PC-9 (cell line): Measurements from ENCODE around the gene SIX4.

Experiments used
- EZH2 ChIP-seq: fragments of 200-600 bp; sonication (generic); IDR thresholded peaks from 2 replicates; pipeline ENCODE4 v1.8.0; 2017; ENCODE audit warnings: antibody characterized with exemption, low read depth
- TF ChIP-seq, protein P1 (sequence below): fragments of 200-600 bp; sonication (generic); conservative IDR thresholded peaks from 2 replicates; pipeline ENCODE4 v1.6.1; 2017; ENCODE audit warnings: mixed run types, antibody characterized with exemption, mild to moderate bottlenecking, moderate library complexity

DNA sequence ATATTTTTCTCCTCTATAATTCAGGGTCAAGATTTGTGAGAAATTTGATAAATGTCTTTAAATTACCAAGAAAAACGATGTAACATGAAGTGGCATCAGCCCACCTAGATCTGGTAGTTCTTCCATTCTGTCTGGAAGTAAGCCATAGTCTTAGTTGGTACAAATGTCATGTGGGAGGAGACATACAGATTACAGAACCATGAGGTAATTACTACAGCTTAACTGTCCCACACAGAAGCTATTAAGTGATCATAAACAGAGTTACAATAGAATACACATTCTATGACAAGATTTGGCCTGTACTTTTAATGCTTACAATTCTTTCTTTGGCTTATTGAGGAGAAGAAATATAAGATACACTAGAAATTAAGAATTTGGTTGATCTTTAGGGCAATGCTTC lies 61.2 kb downstream of the SIX4 start:
- TF ChIP-seq, protein P1, sequence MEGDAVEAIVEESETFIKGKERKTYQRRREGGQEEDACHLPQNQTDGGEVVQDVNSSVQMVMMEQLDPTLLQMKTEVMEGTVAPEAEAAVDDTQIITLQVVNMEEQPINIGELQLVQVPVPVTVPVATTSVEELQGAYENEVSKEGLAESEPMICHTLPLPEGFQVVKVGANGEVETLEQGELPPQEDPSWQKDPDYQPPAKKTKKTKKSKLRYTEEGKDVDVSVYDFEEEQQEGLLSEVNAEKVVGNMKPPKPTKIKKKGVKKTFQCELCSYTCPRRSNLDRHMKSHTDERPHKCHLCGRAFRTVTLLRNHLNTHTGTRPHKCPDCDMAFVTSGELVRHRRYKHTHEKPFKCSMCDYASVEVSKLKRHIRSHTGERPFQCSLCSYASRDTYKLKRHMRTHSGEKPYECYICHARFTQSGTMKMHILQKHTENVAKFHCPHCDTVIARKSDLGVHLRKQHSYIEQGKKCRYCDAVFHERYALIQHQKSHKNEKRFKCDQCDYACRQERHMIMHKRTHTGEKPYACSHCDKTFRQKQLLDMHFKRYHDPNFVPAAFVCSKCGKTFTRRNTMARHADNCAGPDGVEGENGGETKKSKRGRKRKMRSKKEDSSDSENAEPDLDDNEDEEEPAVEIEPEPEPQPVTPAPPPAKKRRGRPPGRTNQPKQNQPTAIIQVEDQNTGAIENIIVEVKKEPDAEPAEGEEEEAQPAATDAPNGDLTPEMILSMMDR = no peak
- TF ChIP-seq EZH2 = no peak
